Measurements from ENCODE around the gene TBC1D4.

DNA sequence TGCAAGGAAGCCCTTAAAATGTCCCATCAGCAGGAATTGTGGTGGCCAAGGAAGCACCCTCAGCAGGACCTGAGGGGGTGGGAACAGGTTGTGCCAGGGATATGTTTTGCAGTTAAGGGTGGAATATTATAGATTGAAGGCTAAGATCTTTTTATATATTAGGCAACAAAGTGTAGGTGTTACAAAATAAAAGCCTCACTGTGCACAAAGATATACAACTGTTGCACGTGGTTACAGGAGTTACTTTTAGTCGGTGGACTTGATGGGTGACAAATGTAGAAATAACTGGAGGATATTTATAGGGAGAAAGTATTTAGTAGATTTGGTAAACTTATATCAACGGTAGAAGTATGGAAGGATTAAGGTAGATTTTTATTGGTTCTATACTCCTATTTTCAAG, 35.1 kb downstream of the TBC1D4 start:
- TF ChIP-seq, protein P1, sequence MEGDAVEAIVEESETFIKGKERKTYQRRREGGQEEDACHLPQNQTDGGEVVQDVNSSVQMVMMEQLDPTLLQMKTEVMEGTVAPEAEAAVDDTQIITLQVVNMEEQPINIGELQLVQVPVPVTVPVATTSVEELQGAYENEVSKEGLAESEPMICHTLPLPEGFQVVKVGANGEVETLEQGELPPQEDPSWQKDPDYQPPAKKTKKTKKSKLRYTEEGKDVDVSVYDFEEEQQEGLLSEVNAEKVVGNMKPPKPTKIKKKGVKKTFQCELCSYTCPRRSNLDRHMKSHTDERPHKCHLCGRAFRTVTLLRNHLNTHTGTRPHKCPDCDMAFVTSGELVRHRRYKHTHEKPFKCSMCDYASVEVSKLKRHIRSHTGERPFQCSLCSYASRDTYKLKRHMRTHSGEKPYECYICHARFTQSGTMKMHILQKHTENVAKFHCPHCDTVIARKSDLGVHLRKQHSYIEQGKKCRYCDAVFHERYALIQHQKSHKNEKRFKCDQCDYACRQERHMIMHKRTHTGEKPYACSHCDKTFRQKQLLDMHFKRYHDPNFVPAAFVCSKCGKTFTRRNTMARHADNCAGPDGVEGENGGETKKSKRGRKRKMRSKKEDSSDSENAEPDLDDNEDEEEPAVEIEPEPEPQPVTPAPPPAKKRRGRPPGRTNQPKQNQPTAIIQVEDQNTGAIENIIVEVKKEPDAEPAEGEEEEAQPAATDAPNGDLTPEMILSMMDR (conservative IDR thresholded peaks at IDR 0.05; ENCODE audit: low read depth, low read length), result no peak
- no peak for TF ChIP-seq EZH2phosphoT487 (IDR thresholded peaks at IDR 0.05; ENCODE audit: borderline replicate concordance, low read length)
